Stomach (tissue), 9 donors: ENCODE data around the gene C19orf12. TPM values are rescaled to one million over a fixed set of nuclear protein-coding genes. Genes with fewer than 3 reads are reported as not detected.
"Not testable (repeated sequence)": the region's sequence is repeated elsewhere in the genome, so short reads cannot be mapped to it uniquely, and the experiment has no call there.

Source experiments
- DNase-seq, 2 donors: peaks; one replicate each; pipeline versions ENCODE4 v3.0.0 to v3.0.0-alpha.2; 2013 to 2019
- H3K27ac ChIP-seq, 5 donors: fragments of 200-600 bp in 4 of 5; sonication (generic) in 4 of 5; one replicate each; pipeline ENCODE4 v1.5.1; 2013 to 2019; ENCODE audit warnings: mild to moderate bottlenecking in 1 of 5, moderate library complexity in 1 of 5
- H3K27me3 ChIP-seq, 3 donors: fragments of 200-600 bp; sonication (generic); one replicate each; pipeline ENCODE4 v1.5.1; 2017 to 2019; ENCODE audit warnings: mixed run types in 1 of 3
- H3K36me3 ChIP-seq, 4 donors: fragments of 200-600 bp; sonication (generic); 1 replicate in 3 of 4; 2 replicates in 1 of 4; pipeline ENCODE4 v1.5.1; 2016 to 2019
- H3K4me1 ChIP-seq, 4 donors: fragments of 200-600 bp; sonication (generic); one replicate each; pipeline ENCODE4 v1.5.1; 2016 to 2019
- H3K4me3 ChIP-seq, 4 donors: fragments of 200-600 bp; sonication (generic) in 3 of 4; one replicate each; pipeline ENCODE4 v1.5.1; 2016 to 2019; ENCODE audit warnings: mild to moderate bottlenecking in 1 of 4
- H3K9me3 ChIP-seq, 4 donors: fragments of 200-600 bp; sonication (generic); one replicate each; pipeline ENCODE4 v1.5.1; 2016 to 2019
- CTCF ChIP-seq, 7 experiments: fragments of 450-650 bp in 4 of 7; fragments of 200-600 bp in 3 of 7; sonication (generic) in 3 of 7; IDR thresholded peaks; one replicate each; pipeline ENCODE4 v1.5.1; 2016 to 2019; ENCODE audit warnings: antibody characterized with exemption in 7 of 7, control low read depth in 2 of 7, mild to moderate bottlenecking in 1 of 7
- EP300 ChIP-seq: sonication (generic); formaldehyde crosslinking; IDR thresholded peaks from one replicate; pipeline ENCODE4 v1.6.1; 2017; ENCODE audit warnings: antibody characterized with exemption
- POLR2A ChIP-seq, 4 donors: fragments of 450-650 bp; IDR thresholded peaks; one replicate each; pipeline ENCODE4 v1.6.1; 2016; ENCODE audit warnings: antibody characterized with exemption in 4 of 4, control low read depth in 2 of 4, mild to moderate bottlenecking in 1 of 4, moderate library complexity in 1 of 4
- POLR2AphosphoS5 ChIP-seq, 3 donors: sonication (generic); formaldehyde crosslinking; IDR thresholded peaks; one replicate each; pipeline ENCODE4 v1.6.1; 2016; ENCODE audit warnings: antibody characterized with exemption in 3 of 3
- WGBS, 5 donors: extraction: QIAGEN DNeasy Blood & Tissue Kit in 3 of 5; methylation state at CpG; one replicate each; pipeline versions ENCODE4 v1.1.5 to v1.1.7; 2013 to 2018; 5-methylcytosine and 5-hydroxymethylcytosine counted together
- intact Hi-C: fragments of 100-400 bp; cut with DNase I; formaldehyde crosslinking; loops from one replicate; pipeline ENCODE4 v1.15.1; 2023; ENCODE audit warnings: low total_unique reads
- polyA plus RNA-seq, 3 donors: library from polyadenylated mRNA; stranded (reverse); fragments of 200-250 nt; gene quantifications; one replicate each; pipeline ENCODE4 v1.2.3, GENCODE V29; 2013
- total RNA-seq, 5 donors: library from RNA; depleted of rRNA; stranded (reverse); fragments of >200 nt; gene quantifications; one replicate each; pipeline versions ENCODE4 v1.1.0 to v1.2.3, GENCODE V29; 2014 to 2016
- donor health status: healthy with polysubstance abuse.
- donor health status: Bipolar disorder and iron deficiency.
- donor health status: healthy.

C19orf12 gene
- total and polyA plus RNA-seq, 8 donors, result 4.6 to 67.2 (median 14.8) TPM

DNA sequence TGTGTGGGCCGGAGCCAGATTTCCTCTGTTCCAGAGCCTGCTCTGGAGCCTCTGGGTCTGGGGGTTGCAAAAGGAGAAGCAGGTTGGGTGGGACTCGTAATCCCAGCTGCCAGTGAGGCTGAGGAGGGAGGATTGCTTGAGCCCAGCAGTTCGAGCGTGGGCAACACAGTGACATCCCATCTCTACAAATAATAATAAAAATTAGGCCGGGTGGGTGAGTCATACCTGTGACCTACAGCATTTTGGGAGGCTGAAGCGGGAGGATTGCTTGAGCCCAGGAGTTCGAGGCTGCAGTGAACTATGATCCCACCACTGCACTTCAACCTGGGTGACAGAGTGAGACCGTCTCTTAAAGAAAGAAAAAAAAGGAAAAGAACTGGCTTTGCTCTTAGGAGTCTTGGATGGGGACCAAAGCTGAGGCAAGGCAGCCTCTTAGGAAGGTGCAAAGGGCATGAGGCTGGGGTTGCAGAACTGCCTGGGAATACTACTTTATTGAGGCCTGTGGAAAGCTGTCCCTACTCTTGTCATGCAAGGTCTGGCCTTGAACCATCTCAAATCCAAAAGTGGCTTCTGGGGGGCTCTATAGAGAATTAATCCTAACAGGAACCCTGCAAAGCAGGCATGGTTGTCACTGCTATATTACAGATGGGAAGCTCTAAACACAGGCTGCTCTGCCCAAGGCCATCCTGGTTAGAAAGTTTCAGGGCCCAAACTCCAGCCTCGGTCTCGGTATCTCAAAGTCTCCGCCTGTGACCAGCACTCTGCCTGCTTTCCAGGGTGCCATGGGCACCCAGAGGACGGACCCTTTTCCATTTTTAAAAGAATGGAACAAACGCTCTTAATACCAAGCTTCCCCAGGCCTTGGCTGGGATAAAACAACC is 880 bp upstream of the C19orf12 start:
- WGBS, 5 donors, result 15 to 24% (median 17%) methylated on average over 13 of the region's 13 CpGs
- H3K36me3 ChIP-seq, result peaks cover 0 to 9% (median 0%) of the 10 kb centered on the region in 4 donors
- intact Hi-C loops, result no loop called here
- H3K4me1 ChIP-seq, result peaks cover 19 to 51% (median 43%) of the 10 kb centered on the region in 4 donors
- peak overlapping the region; percentile 86 to 95 (median 88) for H3K4me3 ChIP-seq
- no peak for TF ChIP-seq CTCF (IDR thresholded peaks at IDR 0.05)
- no peaks in the 10 kb centered on the region for H3K27me3 ChIP-seq
- peak in 1 of 2 donors; percentile 34 for DNase-seq
- peak overlapping the region; percentile 89 to 98 (median 94) for H3K27ac ChIP-seq
- H3K9me3 ChIP-seq, result no peaks in the 10 kb centered on the region

DNA sequence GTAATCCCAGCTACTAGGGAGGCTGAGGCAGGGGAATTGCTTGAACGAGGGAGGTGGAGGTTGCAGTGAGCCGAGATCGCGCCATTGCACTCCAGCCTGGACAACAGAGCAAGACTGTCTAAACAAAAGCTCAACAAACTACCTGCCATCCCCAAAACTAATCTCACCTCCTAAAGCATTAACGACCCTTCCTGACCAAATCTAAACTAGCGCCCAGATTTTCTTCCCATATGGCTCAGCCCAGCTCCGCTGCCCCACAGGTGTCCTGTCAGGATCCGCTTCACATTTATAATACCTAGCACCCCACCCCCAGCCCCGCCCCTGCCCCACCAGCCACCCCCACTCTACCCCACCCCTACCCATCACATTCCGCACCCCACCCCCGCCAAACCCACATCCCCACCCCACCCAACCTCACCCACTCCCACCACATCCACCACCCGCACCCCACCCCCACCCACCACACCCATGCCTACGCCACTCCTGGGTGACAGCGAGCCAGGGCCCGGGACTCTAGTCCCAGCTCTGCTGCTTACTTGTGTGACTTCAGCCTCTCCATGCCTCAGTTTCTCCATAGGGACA is 599 bp downstream of the C19orf12 start:
- H3K27ac ChIP-seq, result peak overlapping the region; percentile 89 to 98 (median 94)
- no peak for TF ChIP-seq EP300
- no peak for TF ChIP-seq POLR2A (IDR thresholded peaks at IDR 0.05)
- TF ChIP-seq CTCF (IDR thresholded peaks at IDR 0.05), result no peak
- TF ChIP-seq POLR2AphosphoS5 (IDR thresholded peaks at IDR 0.05), result no peak
- H3K27me3 ChIP-seq, result no peaks in the 10 kb centered on the region
- no peaks in the 10 kb centered on the region for H3K9me3 ChIP-seq
- intact Hi-C loops, result loop anchor here (5.0 kb wide), 1 partner anchor 102 kb away; no protein-coding TSS in a partner anchor
- H3K4me3 ChIP-seq, result peak overlapping the region; percentile 86 to 95 (median 88)
- no peak for DNase-seq
- 11 to 26% (median 18%) methylated on average over 9 to 15 of the region's 15 CpGs for WGBS, 5 donors
- H3K4me1 ChIP-seq, result peaks cover 19 to 65% (median 45%) of the 10 kb centered on the region in 4 donors
- H3K36me3 ChIP-seq, result peaks cover 0 to 9% (median 0%) of the 10 kb centered on the region in 4 donors

- H3K27me3 ChIP-seq, result no peaks in the 10 kb centered on the region
- peaks cover 0 to 17% (median 8%) of the 10 kb centered on the region in 4 donors for H3K36me3 ChIP-seq
- H3K4me1 ChIP-seq, result peaks cover 19 to 70% (median 52%) of the 10 kb centered on the region in 4 donors
- intact Hi-C loops, result loop anchor here (5.0 kb wide), 1 partner anchor 101 kb away; no protein-coding TSS in a partner anchor
- 63 to 75% (median 69%) methylated on average over 8 to 9 of the region's 9 CpGs for WGBS, 5 donors
- TF ChIP-seq EP300 (no peak), POLR2AphosphoS5 (IDR thresholded peaks at IDR 0.05) (no peak), POLR2A (IDR thresholded peaks at IDR 0.05) (no peak), CTCF (IDR thresholded peaks at IDR 0.05) (no peak)
- H3K27ac ChIP-seq, result peak overlapping the region in 3 of 5 donors; percentile 17 to 98 (median 94)
- H3K9me3 ChIP-seq, result no peaks in the 10 kb centered on the region
- H3K4me3 ChIP-seq, result no peak overlapping the region
- DNase-seq, result no peak
Observed at GRCh38 chr19:29712744-29713516, 2.1 kb downstream of the C19orf12 start.

- 56 to 68% (median 65%) methylated on average over 6 of the region's 6 CpGs for WGBS, 5 donors
- H3K36me3 ChIP-seq, result peaks cover 3 to 29% (median 21%) of the 10 kb centered on the region in 4 donors
- H3K4me3 ChIP-seq, result no peak overlapping the region
- DNase-seq, result no peak
- H3K27ac ChIP-seq, result no peak overlapping the region
- H3K4me1 ChIP-seq, result peaks cover 19 to 68% (median 50%) of the 10 kb centered on the region in 4 donors
- H3K27me3 ChIP-seq, result no peaks in the 10 kb centered on the region
- H3K9me3 ChIP-seq, result no peaks in the 10 kb centered on the region
- no peak for TF ChIP-seq CTCF (IDR thresholded peaks at IDR 0.05)
- TF ChIP-seq POLR2AphosphoS5 (IDR thresholded peaks at IDR 0.05), result no peak
- TF ChIP-seq EP300, result no peak
- no peak for TF ChIP-seq POLR2A (IDR thresholded peaks at IDR 0.05)
- intact Hi-C loops, result loop anchor here (5.0 kb wide), 1 partner anchor 99 kb away; no protein-coding TSS in a partner anchor
Observed at GRCh38 chr19:29711584-29712132, 3.4 kb downstream of the C19orf12 start.

- DNase-seq, H3K9me3 ChIP-seq, H3K27me3 ChIP-seq, intact Hi-C loops, H3K27ac ChIP-seq, H3K4me3 ChIP-seq: not testable (repeated sequence)
- WGBS, 5 donors, result 90 to 97% (median 94%) methylated on average over 2 of the region's 2 CpGs
- H3K36me3 ChIP-seq, result peaks cover 4 to 52% (median 42%) of the 10 kb centered on the region in 4 donors
- peaks cover 10 to 54% (median 37%) of the 10 kb centered on the region in 4 donors for H3K4me1 ChIP-seq
Observed at GRCh38 chr19:29709440-29709798, 5.6 kb downstream of the C19orf12 start.
